Ascending aorta (tissue), 2 donors: Measurements from ENCODE around the gene SLC25A28. TPM values are rescaled to one million over a fixed set of nuclear protein-coding genes. Genes with fewer than 3 reads are reported as not detected.

Source experiments
- DNase-seq, 2 donors: peaks; one replicate each; pipeline ENCODE4 v3.0.0-alpha.2; 2019; ENCODE audit warnings: low spot score in 2 of 2
- H3K27ac ChIP-seq, 2 donors: fragments of 200-600 bp; sonication (generic); one replicate each; pipeline ENCODE4 v1.5.1; 2016 to 2017; ENCODE audit warnings: mild to moderate bottlenecking in 1 of 2
- H3K27me3 ChIP-seq: fragments of 200-600 bp; sonication (generic); one replicate; pipeline ENCODE4 v1.5.1; 2017
- H3K36me3 ChIP-seq, 2 donors: fragments of 200-600 bp; sonication (generic); one replicate each; pipeline ENCODE4 v1.5.1; 2016
- H3K4me1 ChIP-seq, 2 donors: fragments of 200-600 bp; sonication (generic); one replicate each; pipeline ENCODE4 v1.5.1; 2016 to 2017; ENCODE audit warnings: mild to moderate bottlenecking in 1 of 2
- H3K4me3 ChIP-seq, 2 donors: fragments of 200-600 bp; sonication (generic); one replicate each; pipeline ENCODE4 v1.5.1; 2016 to 2017; ENCODE audit warnings: mild to moderate bottlenecking in 1 of 2
- H3K9me3 ChIP-seq, 2 donors: fragments of 200-600 bp; sonication (generic); one replicate each; pipeline ENCODE4 v1.5.1; 2016
- intact Hi-C: fragments of 100-400 bp; cut with DNase I; formaldehyde crosslinking; loops from one replicate; pipeline ENCODE4 v1.15.1; 2023
- total RNA-seq: library from RNA; depleted of rRNA; stranded (reverse); fragments of >200 nt; gene quantifications from one replicate; pipeline ENCODE4 v1.1.0, GENCODE V29; 2016
- TF ChIP-seq, protein P1 (sequence below), 3 experiments: fragments of 200-600 bp in 2 of 3; fragments of 450-650 bp in 1 of 3; sonication (generic) in 2 of 3; IDR thresholded peaks; one replicate each; pipeline ENCODE4 v1.5.1; 2016 to 2019; ENCODE audit warnings: antibody characterized with exemption in 3 of 3, mild to moderate bottlenecking in 1 of 3, moderate library complexity in 1 of 3

Gene SLC25A28
- total RNA-seq, 1 donor from 2014 or later: 25.2 TPM

DNA sequence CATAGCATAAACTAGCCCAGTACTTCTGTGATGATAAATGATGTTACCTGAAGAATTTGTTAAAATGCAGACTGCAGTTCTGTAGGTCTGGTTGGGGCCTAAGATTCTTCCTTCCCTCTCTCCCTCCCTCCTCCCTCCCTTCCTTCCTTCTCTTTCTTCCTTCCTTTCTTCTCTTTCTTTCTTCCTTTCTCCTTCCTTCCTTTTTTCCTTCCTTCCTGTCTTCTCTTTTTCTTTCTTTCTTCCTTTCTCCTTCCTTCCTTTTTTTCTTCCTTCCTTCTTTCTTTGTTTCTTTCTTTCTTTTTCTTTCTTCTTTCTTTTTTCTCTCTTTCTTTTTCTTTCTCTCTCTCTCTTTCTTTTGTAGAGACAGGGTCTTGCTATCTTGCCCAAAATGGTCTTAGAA is 3.7 kb upstream of the SLC25A28 start:
- DNase-seq: no peak
- Histone ChIP-seq H3K27ac (no peak overlapping the region), H3K4me1 (peaks cover 0 to 5% of the 10 kb centered on the region in 2 donors), H3K36me3 (no peaks in the 10 kb centered on the region), H3K4me3 (no peak overlapping the region), H3K9me3 (no peaks in the 10 kb centered on the region), H3K27me3 (no peaks in the 10 kb centered on the region)
- intact Hi-C loops: loop anchor here (10.0 kb wide), 3 partner anchors 381 to 1179 kb away; partner anchors contain the start of genes DNMBP, HIF1AN and HPS1
- TF ChIP-seq, protein P1, sequence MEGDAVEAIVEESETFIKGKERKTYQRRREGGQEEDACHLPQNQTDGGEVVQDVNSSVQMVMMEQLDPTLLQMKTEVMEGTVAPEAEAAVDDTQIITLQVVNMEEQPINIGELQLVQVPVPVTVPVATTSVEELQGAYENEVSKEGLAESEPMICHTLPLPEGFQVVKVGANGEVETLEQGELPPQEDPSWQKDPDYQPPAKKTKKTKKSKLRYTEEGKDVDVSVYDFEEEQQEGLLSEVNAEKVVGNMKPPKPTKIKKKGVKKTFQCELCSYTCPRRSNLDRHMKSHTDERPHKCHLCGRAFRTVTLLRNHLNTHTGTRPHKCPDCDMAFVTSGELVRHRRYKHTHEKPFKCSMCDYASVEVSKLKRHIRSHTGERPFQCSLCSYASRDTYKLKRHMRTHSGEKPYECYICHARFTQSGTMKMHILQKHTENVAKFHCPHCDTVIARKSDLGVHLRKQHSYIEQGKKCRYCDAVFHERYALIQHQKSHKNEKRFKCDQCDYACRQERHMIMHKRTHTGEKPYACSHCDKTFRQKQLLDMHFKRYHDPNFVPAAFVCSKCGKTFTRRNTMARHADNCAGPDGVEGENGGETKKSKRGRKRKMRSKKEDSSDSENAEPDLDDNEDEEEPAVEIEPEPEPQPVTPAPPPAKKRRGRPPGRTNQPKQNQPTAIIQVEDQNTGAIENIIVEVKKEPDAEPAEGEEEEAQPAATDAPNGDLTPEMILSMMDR (IDR thresholded peaks at IDR 0.05): no peak

DNA sequence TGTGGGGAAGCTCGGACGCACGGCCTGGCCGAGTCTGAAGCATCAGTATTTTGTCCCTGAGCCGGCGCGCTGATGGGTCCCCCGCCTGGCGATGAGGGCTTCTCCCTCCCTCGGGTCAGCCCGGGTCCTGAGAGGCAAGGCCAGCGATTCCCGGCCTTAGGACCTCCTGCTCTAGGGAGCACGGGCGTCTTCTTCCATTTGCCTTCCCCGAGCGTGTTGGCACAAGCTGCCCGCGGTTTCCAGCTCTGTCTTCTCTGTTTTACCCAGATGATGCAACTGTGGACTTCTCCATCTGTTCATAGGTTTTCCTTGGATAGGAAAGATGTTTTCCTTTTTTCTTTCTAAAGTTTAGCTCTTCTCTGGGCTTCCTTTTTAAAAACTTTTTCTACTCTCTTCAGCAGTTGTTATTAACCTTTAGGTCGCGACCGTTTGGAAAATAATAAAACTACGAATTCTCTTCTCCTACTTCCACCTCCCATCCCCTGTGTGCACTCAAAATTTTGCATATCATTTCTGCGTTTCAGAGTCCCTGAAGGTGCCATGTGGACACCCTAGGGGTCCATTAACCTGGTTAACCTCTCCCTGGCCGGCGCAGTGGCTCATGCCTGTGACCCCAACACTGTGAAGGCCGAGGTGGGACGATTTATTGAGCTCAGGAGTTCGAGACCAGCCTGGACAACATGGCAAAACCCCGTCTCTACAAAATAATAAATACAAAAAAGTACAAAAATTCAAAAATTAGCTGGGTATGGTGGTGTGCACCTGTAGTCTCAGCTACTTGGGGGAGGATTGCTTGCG is 1.4 kb upstream of the SLC25A28 start:
- H3K4me3 ChIP-seq: peak overlapping the region; percentile 61 to 70
- TF ChIP-seq, protein P1 (IDR thresholded peaks at IDR 0.05): peak in 1 of 3 experiments; percentile 4
- no peaks in the 10 kb centered on the region for H3K36me3 ChIP-seq
- H3K4me1 ChIP-seq: peaks cover 2 to 27% of the 10 kb centered on the region in 2 donors
- no peak for DNase-seq
- peak overlapping the region; percentile 97 to 99 for H3K27ac ChIP-seq
- intact Hi-C loops: loop anchor here (1.0 to 10.0 kb wide), 6 partner anchors 38 to 1177 kb away; partner anchors contain the start of genes BLOC1S2, COX15, CUTC and DNMBP
- H3K9me3 ChIP-seq: no peaks in the 10 kb centered on the region
- no peaks in the 10 kb centered on the region for H3K27me3 ChIP-seq

DNA sequence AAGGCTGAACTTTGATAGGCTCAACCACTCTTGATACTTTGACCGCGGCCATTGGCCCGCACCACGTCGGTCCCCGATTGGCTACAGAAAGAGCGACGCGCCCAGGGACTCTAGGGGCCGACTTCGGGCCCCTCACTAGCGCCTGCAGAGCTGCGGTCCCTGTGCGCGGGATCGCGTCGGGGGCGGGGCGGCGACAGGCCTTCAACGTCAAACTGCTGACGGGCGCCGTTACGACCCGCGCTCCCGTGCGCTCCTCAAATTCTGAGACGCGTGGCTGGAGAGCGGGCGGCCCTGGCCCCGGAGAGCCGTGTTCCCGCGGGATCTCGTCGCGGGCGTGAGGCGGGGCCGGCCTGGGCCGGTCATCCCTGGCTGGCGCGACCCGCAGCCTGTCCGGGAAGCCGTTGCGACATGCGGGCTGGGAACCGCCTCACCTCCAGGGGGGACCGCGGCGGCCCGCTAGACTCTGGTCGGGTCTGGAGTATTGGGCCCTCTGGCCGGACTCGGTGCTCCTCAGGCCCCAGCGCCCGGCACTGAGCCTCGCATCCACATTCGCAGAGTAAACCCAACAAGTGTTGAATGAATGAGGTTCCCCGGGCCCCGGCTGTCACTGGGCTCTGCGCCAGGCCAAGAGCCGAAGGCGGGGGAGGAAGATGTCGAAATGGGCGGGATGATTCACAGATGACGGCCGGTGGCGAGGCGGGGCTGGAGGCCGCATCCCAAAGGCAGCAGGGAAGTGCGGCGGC is 643 bp upstream of the SLC25A28 start:
- Histone ChIP-seq H3K9me3 (no peaks in the 10 kb centered on the region), H3K4me3 (peak overlapping the region; percentile 61 to 70), H3K27ac (peak overlapping the region; percentile 97 to 99), H3K27me3 (no peaks in the 10 kb centered on the region), H3K4me1 (peaks cover 2 to 27% of the 10 kb centered on the region in 2 donors), H3K36me3 (no peaks in the 10 kb centered on the region)
- DNase-seq: peak; percentile 85 to 97
- intact Hi-C loops: loop anchor here (1.0 to 10.0 kb wide), 7 partner anchors 38 to 1176 kb away; partner anchors contain the start of genes BLOC1S2, COX15, CUTC and DNMBP
- TF ChIP-seq, protein P1 (IDR thresholded peaks at IDR 0.05): no peak

DNA sequence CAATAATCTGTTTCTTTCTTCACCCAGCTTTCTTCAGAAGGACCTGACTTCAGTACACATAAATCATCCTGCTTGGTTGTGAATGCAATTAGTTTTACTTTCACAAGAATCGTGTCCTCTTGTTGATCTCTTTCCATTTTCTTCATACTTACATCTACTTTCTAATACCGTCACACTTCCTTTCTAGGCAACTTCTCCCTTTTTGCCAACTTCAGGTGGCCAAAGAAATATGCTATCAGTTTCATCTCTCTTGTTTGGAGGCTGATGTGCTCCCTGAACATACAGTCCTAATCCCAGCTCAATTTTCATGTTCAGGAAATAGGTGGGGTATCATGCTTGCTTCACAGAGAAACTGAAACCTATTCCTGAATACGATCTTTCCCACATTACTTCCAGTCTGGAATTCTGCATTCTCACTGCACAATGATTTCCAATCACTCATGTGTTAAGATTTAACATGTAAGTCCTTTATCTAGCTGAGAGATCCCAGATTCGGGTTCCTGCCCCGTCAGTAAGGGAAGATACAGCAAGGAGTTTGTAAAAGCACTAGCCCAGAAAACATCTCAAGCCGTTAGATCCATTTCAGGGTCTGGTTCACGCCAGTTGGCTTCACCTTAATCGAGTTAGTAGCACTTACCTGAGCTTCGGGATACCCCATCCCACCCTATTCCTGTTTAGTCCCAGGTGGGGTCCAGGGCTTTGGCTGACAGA is 994 bp downstream of the SLC25A28 start:
- TF ChIP-seq, protein P1 (IDR thresholded peaks at IDR 0.05): no peak
- no peak for DNase-seq
- no peaks in the 10 kb centered on the region for H3K9me3 ChIP-seq
- peak overlapping the region; percentile 80 to 99 for H3K27ac ChIP-seq
- H3K4me3 ChIP-seq: peak overlapping the region; percentile 61 to 96
- H3K4me1 ChIP-seq: peaks cover 2 to 27% of the 10 kb centered on the region in 2 donors
- intact Hi-C loops: loop anchor here (10.0 kb wide), 1 partner anchor 566 kb away; the partner anchor contains the start of gene ERLIN1
- no peaks in the 10 kb centered on the region for H3K36me3 ChIP-seq
- no peaks in the 10 kb centered on the region for H3K27me3 ChIP-seq

DNA sequence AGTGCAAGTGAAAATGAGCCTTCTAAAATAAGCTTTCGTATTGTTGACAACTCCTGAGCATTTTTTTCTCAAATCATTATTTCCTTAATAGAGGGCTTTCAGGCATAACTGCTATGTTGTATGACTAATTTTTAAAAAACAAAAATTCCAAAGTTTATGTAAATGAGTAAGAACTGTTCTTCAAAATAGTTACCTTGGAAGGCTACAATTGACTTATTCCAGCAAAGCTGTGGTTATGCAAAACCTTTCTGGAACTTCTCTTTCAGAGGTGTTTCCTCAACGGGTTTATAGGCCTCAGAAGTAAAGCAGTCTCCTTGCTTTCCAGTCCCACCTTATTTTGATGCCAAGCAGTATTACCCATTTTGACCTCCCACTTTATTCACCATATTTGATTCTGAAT is 2.5 kb downstream of the SLC25A28 start:
- H3K27me3 ChIP-seq: no peaks in the 10 kb centered on the region
- TF ChIP-seq, protein P1 (IDR thresholded peaks at IDR 0.05): no peak
- H3K9me3 ChIP-seq: no peaks in the 10 kb centered on the region
- peaks cover 2 to 27% of the 10 kb centered on the region in 2 donors for H3K4me1 ChIP-seq
- peaks cover 7 to 14% of the 10 kb centered on the region in 2 donors for H3K36me3 ChIP-seq
- no peak overlapping the region for H3K27ac ChIP-seq
- DNase-seq: no peak
- H3K4me3 ChIP-seq: peak overlapping the region; percentile 61 to 96
- intact Hi-C loops: loop anchor here (10.0 kb wide), 1 partner anchor 567 kb away; the partner anchor contains the start of gene ERLIN1
